Measurements from ENCODE around the gene NADSYN1. TPM values are rescaled to one million over a fixed set of nuclear protein-coding genes. Genes with fewer than 3 reads are reported as not detected.

NADSYN1 gene
- total RNA-seq, 2 donors from 2014 or later: 107 to 111 TPM

DNA sequence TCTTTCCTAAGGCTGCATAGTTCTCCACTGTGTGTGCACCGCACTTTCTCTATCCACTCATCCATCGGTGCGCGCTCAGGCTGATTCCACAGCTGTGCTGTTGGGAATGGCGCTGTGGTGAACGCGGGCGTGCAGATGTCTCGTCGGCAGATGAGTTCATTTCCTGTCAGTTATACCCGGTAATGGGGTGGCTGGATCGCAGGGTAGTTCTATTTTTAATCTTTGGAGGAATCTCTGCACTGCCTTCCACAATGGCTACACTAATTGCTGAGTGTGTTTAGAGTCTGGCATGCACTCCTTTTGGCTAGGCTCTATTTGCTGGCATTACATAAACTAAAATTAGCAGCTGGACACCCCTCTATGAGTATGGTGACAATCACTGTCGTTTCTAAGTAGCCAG lies 46.1 kb downstream of the NADSYN1 start:
- Mint-ChIP-seq H3K9me3 (no peaks in the 10 kb centered on the region), H3K27me3 (ENCODE audit: low read depth) (no peaks in the 10 kb centered on the region), H3K4me1 (ENCODE audit: low read depth) (peaks cover 5% of the 10 kb centered on the region), H3K4me3 (no peak overlapping the region), H3K27ac (no peak overlapping the region), H3K36me3 (ENCODE audit: insufficient read depth in 2 of 2) (peaks cover 9 to 26% of the 10 kb centered on the region in 2 donors)
- ATAC-seq (replicated peaks in 1 of 2) (no peak), DNase-seq (no peak)

DNA sequence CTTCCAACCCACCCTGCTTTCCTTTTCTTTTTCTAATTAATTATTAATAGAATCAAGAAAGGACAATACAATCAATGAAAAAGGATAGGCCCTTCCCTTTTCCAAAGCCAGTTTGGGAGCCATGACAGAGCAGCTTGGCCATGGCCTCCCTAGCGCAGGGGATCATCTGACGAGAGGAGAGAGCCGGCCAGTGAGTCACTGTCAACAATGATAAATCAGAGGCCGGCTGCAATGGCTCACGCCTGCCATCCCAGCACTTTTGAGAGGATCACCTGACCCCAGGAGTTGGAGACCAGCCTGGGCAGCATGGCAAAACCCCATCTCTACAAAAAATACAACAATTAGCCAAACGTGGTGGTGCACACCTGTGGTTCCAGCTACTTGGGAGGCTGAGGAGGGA lies 46.5 kb downstream of the NADSYN1 start:
- DNase-seq (no peak), ATAC-seq (replicated peaks in 1 of 2) (no peak)
- H3K27me3 Mint-ChIP-seq (ENCODE audit: low read depth): no peaks in the 10 kb centered on the region
- H3K4me1 Mint-ChIP-seq (ENCODE audit: low read depth): peaks cover 5% of the 10 kb centered on the region
- H3K4me3 Mint-ChIP-seq: no peak overlapping the region
- H3K9me3 Mint-ChIP-seq: peaks cover 0 to under 1% of the 10 kb centered on the region in 2 donors
- peaks cover 10 to 27% of the 10 kb centered on the region in 2 donors for H3K36me3 Mint-ChIP-seq (ENCODE audit: insufficient read depth in 2 of 2)
- no peak overlapping the region for H3K27ac Mint-ChIP-seq

DNA sequence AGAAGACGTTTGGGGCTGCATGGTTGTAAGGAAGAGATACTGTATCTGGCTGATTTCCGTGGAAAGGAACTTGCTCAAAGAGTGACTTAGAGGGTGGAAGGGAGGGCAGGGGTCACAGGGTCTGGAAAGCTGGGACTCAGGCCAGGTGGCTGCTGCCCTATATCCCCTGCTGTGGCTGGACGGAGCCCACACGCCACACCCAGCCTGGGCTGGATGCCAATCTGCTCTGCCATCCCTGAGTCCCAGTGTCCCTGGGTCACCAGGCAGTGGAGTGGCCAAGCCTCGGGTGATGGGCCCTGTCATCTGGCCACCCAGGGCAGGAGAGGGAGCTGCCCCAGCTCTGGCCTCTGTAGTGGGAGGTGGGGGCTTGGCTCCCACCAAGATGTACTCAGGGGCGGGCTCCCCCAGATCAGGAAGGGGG lies 47.6 kb downstream of the NADSYN1 start:
- no peak overlapping the region for H3K4me3 Mint-ChIP-seq
- H3K27ac Mint-ChIP-seq: no peak overlapping the region

DNA sequence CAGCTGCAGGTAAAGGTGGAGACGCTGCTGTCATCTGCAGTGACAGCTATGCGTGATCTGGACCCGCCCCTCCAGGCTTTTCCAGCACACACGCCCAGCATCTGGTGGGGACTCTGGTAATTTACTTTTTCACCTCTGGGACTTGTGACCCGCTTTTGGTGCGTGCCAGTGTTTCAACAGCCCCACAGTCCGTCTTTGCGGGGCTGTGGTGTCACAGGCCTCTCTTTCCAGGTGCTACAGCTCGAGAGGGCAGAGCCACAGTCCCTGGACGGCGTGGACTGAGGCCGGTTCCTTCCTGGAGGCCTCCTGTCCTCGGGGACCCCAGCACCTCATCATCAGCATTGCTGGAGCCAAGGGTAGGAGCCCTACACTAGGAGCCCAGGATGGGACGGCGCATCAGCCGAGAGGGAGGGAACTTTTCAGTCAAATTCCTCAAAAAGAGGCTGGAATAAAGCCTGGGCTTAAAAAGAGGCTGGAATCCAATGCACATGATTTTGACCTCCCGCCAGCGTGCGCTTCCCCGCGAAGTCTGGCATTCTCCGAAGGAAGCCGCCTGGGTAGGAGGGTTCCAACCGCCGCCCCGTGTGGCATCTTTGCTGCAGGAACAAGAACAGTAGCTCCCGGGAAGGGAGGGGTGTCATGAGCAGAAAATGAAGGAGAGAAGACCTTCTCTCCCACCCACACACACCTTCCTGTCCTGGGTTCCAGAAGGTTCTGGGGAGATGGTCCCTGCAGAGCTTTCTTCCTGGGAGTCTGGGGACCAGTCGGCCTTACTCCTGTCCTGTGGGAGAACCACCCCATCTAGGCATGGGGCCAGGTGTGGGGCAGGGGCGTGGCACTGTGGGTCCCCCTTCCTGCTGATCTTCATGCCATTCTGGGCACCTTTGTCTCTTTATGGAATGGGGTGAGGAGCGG lies 48.3 kb downstream of the NADSYN1 start:
- Mint-ChIP-seq H3K9me3 (peaks cover 0 to 2% of the 10 kb centered on the region in 2 donors), H3K27ac (no peak overlapping the region), H3K27me3 (ENCODE audit: low read depth) (no peaks in the 10 kb centered on the region), H3K4me3 (no peak overlapping the region), H3K36me3 (ENCODE audit: insufficient read depth in 2 of 2) (peaks cover 13 to 21% of the 10 kb centered on the region in 2 donors), H3K4me1 (ENCODE audit: low read depth) (peaks cover 5% of the 10 kb centered on the region)
- ATAC-seq (replicated peaks in 1 of 2): no peak
- DNase-seq: no peak

More for the DNA sequence above, 47.6 kb downstream of the NADSYN1 start:
- peaks cover 0 to 2% of the 10 kb centered on the region in 2 donors for H3K9me3 Mint-ChIP-seq
- peaks cover 5% of the 10 kb centered on the region for H3K4me1 Mint-ChIP-seq (ENCODE audit: low read depth)
- DNase-seq: no peak
- H3K27me3 Mint-ChIP-seq (ENCODE audit: low read depth): no peaks in the 10 kb centered on the region
- ATAC-seq (replicated peaks in 1 of 2): no peak
- H3K36me3 Mint-ChIP-seq (ENCODE audit: insufficient read depth in 2 of 2): peaks cover 12 to 22% of the 10 kb centered on the region in 2 donors

DNA sequence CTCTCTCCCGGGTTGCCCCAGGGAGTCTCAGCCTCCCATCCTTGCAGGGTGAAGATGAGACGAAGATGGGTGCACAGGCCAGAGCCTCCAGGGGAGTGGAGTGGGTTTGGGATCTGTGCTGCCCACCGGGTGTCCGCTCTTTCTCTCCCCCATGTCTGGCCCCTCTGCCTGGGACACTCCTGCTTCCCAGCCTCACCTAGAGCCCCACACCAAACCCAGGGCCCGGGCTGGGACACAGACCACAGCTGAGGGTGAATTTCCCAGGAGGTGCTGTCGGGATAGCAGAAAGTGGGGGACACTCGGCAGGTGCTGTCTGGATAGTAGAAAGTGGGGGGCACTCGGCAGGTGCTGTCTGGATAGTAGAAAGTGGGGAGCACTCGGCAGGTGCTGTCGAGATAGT lies 49.0 kb downstream of the NADSYN1 start:
- ATAC-seq (replicated peaks in 1 of 2): no peak

DNA sequence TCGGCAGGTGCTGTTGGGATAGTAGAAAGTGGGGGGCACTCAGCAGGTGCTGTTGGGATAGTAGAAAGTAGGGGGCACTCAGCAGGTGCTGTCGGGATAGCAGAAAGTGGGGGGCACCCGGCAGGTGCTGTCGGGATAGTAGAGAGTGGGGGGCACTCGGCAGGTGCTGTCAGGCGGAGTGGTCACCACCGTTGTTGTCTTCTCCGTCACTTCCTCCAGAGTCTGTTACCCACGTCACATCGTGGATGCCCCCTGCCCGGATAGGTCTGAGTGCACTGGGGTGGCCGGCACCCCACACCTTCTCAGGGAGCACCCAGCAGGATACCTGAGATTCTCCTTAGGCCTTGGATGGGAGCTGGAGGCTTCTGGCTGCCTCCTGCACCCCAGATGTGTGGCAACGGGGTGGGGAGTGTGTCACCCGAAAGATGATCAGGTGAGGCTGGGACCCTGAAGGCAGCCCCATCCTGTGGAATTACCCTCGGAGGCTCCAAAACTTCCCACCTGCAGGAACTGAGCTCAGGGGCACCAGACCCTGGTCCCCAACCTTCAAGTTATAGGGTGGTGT lies 50.0 kb downstream of the NADSYN1 start:
- peaks cover 20 to 29% of the 10 kb centered on the region in 2 donors for H3K36me3 Mint-ChIP-seq (ENCODE audit: insufficient read depth in 2 of 2)
- H3K9me3 Mint-ChIP-seq: peaks cover 5 to 9% of the 10 kb centered on the region in 2 donors
- H3K27me3 Mint-ChIP-seq (ENCODE audit: low read depth): no peaks in the 10 kb centered on the region
- H3K27ac Mint-ChIP-seq: no peak overlapping the region
- ATAC-seq (replicated peaks in 1 of 2) (no peak), DNase-seq (no peak)
- H3K4me1 Mint-ChIP-seq (ENCODE audit: low read depth): peaks cover 5% of the 10 kb centered on the region
- no peak overlapping the region for H3K4me3 Mint-ChIP-seq

More for the DNA sequence above, 49.0 kb downstream of the NADSYN1 start:
- Mint-ChIP-seq H3K27ac (no peak overlapping the region), H3K36me3 (ENCODE audit: insufficient read depth in 2 of 2) (peaks cover 17 to 26% of the 10 kb centered on the region in 2 donors), H3K4me3 (no peak overlapping the region), H3K4me1 (ENCODE audit: low read depth) (peaks cover 5% of the 10 kb centered on the region), H3K9me3 (peaks cover 1 to 5% of the 10 kb centered on the region in 2 donors), H3K27me3 (ENCODE audit: low read depth) (no peaks in the 10 kb centered on the region)
- no peak for DNase-seq

- Mint-ChIP-seq H3K27ac (no peak overlapping the region), H3K36me3 (ENCODE audit: insufficient read depth in 2 of 2) (peaks cover 18 to 23% of the 10 kb centered on the region in 2 donors), H3K4me3 (no peak overlapping the region), H3K9me3 (peaks cover 10 to 19% of the 10 kb centered on the region in 2 donors), H3K27me3 (ENCODE audit: low read depth) (no peaks in the 10 kb centered on the region), H3K4me1 (ENCODE audit: low read depth) (no peaks in the 10 kb centered on the region)
- no peak for DNase-seq
- ATAC-seq (replicated peaks in 1 of 2): no peak
Observed at GRCh38 chr11:71504531-71504930, 51.5 kb downstream of the NADSYN1 start.

- no peaks in the 10 kb centered on the region for H3K27me3 Mint-ChIP-seq (ENCODE audit: low read depth)
- DNase-seq (no peak), ATAC-seq (replicated peaks in 1 of 2) (no peak)
- no peak overlapping the region for H3K4me3 Mint-ChIP-seq
- no peaks in the 10 kb centered on the region for H3K4me1 Mint-ChIP-seq (ENCODE audit: low read depth)
- peaks cover 15 to 23% of the 10 kb centered on the region in 2 donors for H3K9me3 Mint-ChIP-seq
- H3K36me3 Mint-ChIP-seq (ENCODE audit: insufficient read depth in 2 of 2): peaks cover 22 to 23% of the 10 kb centered on the region in 2 donors
- H3K27ac Mint-ChIP-seq: no peak overlapping the region
Observed at GRCh38 chr11:71505001-71505400, 52.0 kb downstream of the NADSYN1 start.

GRCh38 chr11:71505781-71506180 lies 52.8 kb downstream of the NADSYN1 start:
- no peak for ATAC-seq (replicated peaks in 1 of 2)
- no peak for DNase-seq
- Mint-ChIP-seq H3K4me3 (no peak overlapping the region), H3K4me1 (ENCODE audit: low read depth) (no peaks in the 10 kb centered on the region), H3K36me3 (ENCODE audit: insufficient read depth in 2 of 2) (peaks cover 20 to 22% of the 10 kb centered on the region in 2 donors), H3K27ac (no peak overlapping the region), H3K9me3 (peaks cover 15 to 23% of the 10 kb centered on the region in 2 donors), H3K27me3 (ENCODE audit: low read depth) (no peaks in the 10 kb centered on the region)

DNA sequence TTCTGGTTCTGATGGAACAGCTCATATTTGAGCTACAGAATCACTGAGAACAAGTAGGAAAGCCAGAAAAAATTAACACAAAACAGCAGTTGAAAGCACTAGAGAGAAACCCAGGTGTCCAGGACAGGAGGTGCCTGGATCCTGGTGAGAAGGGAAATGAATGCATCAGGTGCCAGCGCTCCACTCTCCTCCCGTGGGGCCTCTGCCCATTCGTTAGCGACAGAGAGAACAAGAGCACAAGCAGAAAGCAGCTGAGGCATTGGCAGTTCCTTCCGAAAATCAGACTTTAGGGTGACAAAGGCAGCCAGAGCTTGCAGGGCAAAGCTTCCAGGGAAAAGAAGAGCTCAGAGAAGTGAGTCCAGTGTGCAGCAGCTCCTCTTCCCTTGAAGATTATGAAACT lies 54.1 kb downstream of the NADSYN1 start:
- ATAC-seq (replicated peaks in 1 of 2) (no peak), DNase-seq (no peak)
- peaks cover 20 to 27% of the 10 kb centered on the region in 2 donors for H3K9me3 Mint-ChIP-seq
- no peaks in the 10 kb centered on the region for H3K27me3 Mint-ChIP-seq (ENCODE audit: low read depth)
- peaks cover 25% of the 10 kb centered on the region in 2 donors for H3K36me3 Mint-ChIP-seq (ENCODE audit: insufficient read depth in 2 of 2)
- no peak overlapping the region for H3K27ac Mint-ChIP-seq
- no peaks in the 10 kb centered on the region for H3K4me1 Mint-ChIP-seq (ENCODE audit: low read depth)
- H3K4me3 Mint-ChIP-seq: no peak overlapping the region

DNA sequence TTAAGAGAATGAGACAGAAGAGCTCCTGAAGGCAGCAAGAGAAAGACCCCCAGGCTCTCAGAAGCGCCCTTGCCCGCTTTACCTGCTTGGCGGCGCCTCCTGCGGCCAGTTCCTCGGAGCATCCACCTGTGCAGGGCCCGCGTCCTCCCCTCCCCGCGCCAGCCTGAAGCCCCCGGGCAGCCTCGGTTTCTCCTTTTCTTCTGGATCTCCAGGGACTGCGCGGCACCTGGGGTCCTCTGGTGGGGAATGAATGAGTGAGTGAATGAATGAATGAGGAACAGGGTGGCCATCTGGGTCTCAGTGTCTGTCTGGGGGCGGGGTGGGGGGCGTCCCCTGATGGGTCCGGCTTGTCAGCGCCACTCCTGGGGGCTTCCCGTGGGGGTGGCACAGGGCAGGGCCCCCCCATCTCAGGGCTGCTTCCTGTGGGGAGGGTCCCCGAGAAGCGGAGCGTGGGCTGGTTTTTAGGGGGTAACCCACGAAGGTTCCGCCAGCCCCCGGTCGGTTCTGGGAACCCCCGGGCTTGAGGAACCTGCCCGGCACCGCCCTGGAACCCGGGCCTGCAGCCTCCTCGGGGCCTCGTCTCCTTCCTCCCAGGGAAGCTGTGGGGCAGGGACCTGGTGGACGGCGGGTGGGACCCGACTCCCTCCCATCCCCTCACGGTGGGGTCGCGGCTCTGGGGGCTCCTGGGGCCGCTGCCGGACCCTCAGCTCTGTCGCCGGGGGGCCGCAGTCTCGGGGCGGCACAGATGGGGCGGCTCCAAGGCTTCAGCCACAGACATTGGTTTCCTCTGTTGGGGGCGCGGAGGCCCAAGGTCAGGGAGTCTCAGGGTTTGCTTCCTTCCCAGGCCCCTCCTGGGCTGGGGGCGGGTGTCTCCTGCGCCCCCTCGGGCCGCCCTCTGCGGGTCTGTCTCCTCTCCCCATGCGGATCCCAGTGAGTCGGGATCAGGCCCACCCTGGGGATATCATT lies 65.8 kb downstream of the NADSYN1 start:
- no peak for ATAC-seq (replicated peaks in 1 of 2)

GRCh38 chr11:71519546-71519945 lies 66.5 kb downstream of the NADSYN1 start:
- ATAC-seq (replicated peaks in 1 of 2): no peak
- H3K27ac Mint-ChIP-seq: no peak overlapping the region
- DNase-seq: no peak
- H3K36me3 Mint-ChIP-seq (ENCODE audit: insufficient read depth in 2 of 2): peaks cover 0 to 1% of the 10 kb centered on the region in 2 donors
- H3K4me3 Mint-ChIP-seq: no peak overlapping the region
- peaks cover 3 to 6% of the 10 kb centered on the region in 2 donors for H3K9me3 Mint-ChIP-seq
- no peaks in the 10 kb centered on the region for H3K4me1 Mint-ChIP-seq (ENCODE audit: low read depth)
- no peaks in the 10 kb centered on the region for H3K27me3 Mint-ChIP-seq (ENCODE audit: low read depth)

More for the DNA sequence above, 65.8 kb downstream of the NADSYN1 start:
- Mint-ChIP-seq H3K9me3 (peaks cover 3 to 6% of the 10 kb centered on the region in 2 donors), H3K27ac (no peak overlapping the region), H3K27me3 (ENCODE audit: low read depth) (no peaks in the 10 kb centered on the region), H3K4me1 (ENCODE audit: low read depth) (no peaks in the 10 kb centered on the region), H3K4me3 (no peak overlapping the region), H3K36me3 (ENCODE audit: insufficient read depth in 2 of 2) (peaks cover 1% of the 10 kb centered on the region in 2 donors)
- no peak for DNase-seq

All from activated T-cell treated with anti-CD3 and anti-CD28 coated beads, Interleukin-2, amount 50 U/mL, for 72 hours (primary cell).